Bronchial epithelial cell (primary cell): Measurements from ENCODE around the gene SLC16A10. TPM values are rescaled to one million over a fixed set of nuclear protein-coding genes. Genes with fewer than 3 reads are reported as not detected.

ENCODE experiments used
- DNase-seq: peaks from one replicate; pipeline ENCODE4 v3.0.0-alpha.2; 2010; ENCODE audit warnings: low read depth
- FAIRE-seq: peaks from 2 replicates; lab custom pipeline; 2011; peaks lifted over from hg19 to GRCh38; lab: Jason Lieb, UNC
- H3K27me3 ChIP-seq: 2 replicates; pipeline ENCODE4 v1.5.1; 2011; ENCODE audit warnings: low read length; ENCODE audit not compliant: control insufficient read depth, insufficient read depth
- H3K36me3 ChIP-seq: 2 replicates; pipeline ENCODE4 v1.5.1; 2011; ENCODE audit warnings: low read length; ENCODE audit not compliant: control insufficient read depth, insufficient read depth
- H3K4me3 ChIP-seq: 2 replicates; pipeline ENCODE4 v1.5.1; 2011; ENCODE audit warnings: mild to moderate bottlenecking, low read depth, low read length, control low read depth
- CTCF ChIP-seq: IDR thresholded peaks from 2 replicates; pipeline ENCODE4 v1.5.1; 2011; ENCODE audit warnings: mild to moderate bottlenecking, moderate library complexity, low read length, control low read depth, inconsistent platforms; ENCODE audit not compliant: insufficient read depth, severe bottlenecking
- total RNA-seq: library from RNA; depleted of rRNA; stranded (reverse); fragments of >200 nt; gene quantifications from 2 replicates; pipeline ENCODE4 v1.2.1, GENCODE V29; 2014

The SLC16A10 gene
- under 0.01 and 0.26 TPM in 2 replicates for total RNA-seq

DNA sequence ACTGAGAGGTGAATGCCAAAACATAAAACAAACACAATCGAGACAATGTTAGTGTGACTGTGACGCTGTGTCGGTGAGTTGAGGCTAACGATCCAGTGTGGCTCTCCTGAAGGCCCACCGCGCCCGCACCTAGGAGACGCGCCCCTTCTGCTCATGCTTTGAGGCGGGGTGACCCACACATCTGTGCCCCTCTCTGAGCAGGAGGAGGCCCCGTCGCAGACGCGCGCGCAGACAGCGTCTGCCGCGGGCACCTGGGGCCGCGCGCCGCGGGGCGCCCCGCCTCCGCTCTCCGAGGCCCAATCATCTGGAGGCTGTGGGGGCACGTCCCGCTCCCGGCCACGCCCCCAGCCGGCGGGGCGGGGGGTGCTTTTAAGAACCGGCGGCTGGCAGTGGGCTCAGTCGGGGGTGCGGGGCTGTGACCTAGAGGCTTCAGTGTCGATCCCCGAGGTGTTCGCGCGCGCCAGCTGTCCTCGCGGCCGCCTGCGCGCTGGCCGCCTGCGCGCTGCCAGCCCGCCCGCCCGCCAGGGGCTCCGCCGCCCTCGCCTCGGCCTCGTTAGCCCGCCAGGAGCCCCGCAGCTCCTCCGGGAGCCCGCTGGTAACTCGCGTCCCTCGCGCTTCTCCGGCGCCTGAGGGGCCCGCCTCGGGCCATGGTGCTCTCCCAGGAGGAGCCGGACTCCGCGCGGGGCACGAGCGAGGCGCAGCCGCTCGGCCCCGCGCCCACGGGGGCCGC is at the start of gene SLC16A10:
Gene SLC16A10, plus strand, starts transcription at position 398 of the 730 bp plus-strand sequence. Its CDS starts 250 bp downstream, at position 648.
- H3K4me3 ChIP-seq, result peak within 1 kb of the TSS; percentile 31
- H3K27me3 ChIP-seq, result peaks cover 18% of the 10 kb centered on the region
- no peak for TF ChIP-seq CTCF
- H3K36me3 ChIP-seq, result no peaks in the 10 kb centered on the region
- DNase-seq (no peak), FAIRE-seq (no peak)

- H3K4me3 ChIP-seq, result no peak overlapping the region
- FAIRE-seq (no peak), DNase-seq (no peak)
- no peaks in the 10 kb centered on the region for H3K36me3 ChIP-seq
- no peak for TF ChIP-seq CTCF
- H3K27me3 ChIP-seq, result no peaks in the 10 kb centered on the region
Observed at GRCh38 chr6:111038534-111039252, 48.6 kb upstream of the SLC16A10 start.

DNA sequence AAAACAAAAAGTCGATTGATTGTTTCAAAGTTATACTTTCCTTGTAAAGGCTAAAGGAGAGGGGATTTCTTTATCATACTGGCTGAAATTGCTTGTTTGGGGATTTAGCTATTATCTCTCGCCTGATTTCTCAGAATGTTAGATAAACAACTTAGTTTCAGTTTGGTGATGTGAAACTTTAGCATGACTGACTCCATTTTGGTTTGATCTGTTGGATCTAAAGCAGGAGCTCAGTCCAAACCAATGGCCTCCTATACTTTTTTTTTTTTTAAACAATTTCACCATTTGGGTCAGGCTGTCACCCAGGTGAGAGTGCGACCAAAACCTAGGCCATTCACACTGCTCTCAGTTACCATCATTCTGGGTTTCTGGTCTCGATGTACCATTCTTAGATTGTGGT is 45.4 kb upstream of the SLC16A10 start:
- TF ChIP-seq CTCF, result no peak
- Histone ChIP-seq H3K4me3 (no peak overlapping the region), H3K27me3 (no peaks in the 10 kb centered on the region), H3K36me3 (no peaks in the 10 kb centered on the region)
- FAIRE-seq (no peak), DNase-seq (no peak)

DNA sequence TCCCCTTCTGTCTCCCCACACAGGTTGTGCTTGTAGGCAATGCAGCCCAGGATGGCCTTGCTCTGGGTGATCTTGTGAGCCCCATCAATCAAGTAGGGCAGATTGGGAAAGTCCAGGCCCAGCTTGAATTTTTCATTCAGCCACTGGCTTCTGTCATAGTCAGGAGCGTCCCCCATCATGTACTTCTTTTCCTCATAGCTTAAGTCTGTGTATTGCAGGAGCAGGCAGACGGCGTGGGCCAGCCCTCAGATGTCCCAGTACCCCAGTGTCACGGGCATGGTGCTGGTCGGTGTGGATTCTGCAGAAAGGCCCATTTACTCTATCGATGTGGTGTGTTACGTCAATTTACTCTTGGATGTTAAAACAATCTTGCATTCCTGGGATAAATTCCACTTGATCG is 40.1 kb upstream of the SLC16A10 start:
- Histone ChIP-seq H3K36me3 (no peaks in the 10 kb centered on the region), H3K27me3 (no peaks in the 10 kb centered on the region), H3K4me3 (no peak overlapping the region)
- FAIRE-seq, result peak; percentile 23
- no peak for DNase-seq
- TF ChIP-seq CTCF, result no peak

DNA sequence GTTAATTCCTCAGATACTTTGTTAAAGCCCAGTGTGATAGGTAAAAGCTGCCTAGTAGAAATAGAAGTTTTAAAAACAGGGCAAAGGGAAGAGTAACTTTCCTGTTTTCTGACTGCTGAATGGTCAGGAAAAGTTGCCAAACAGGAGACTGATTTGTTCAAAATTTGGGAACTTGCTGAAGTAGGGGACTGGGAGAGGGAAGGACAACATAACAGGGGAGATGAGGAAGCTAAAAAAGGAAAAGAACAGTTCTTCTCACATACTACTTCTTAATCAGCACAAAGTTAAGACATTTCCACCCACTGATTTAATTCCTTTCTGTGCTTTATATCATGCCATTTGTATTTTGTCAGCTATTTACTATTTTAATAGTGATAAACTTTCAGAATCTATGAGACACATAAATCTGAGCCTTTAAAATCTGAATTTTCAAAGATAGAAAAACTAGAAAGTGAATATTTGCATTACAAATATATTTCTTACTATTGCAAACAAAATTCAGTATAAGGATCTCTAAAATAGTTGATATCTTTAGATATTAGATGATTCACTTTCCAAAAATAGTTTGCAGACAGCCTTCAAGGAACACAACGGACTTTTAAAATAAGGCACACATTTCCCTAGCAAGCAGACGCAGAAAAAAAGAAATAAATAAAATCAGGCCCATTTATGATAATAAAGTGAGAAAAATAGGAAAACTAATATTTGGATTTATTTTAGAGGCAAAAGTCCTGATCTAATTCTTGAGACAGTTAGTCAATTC is 36.9 kb upstream of the SLC16A10 start:
- Histone ChIP-seq H3K36me3 (no peaks in the 10 kb centered on the region), H3K27me3 (no peaks in the 10 kb centered on the region), H3K4me3 (no peak overlapping the region)
- FAIRE-seq (no peak), DNase-seq (no peak)
- no peak for TF ChIP-seq CTCF
